Measurements from ENCODE around the gene CLTB.
A peak's percentile ranks its signal among the peaks of the same experiment; 100 is the strongest.
"Not testable (repeated sequence)": the region's sequence is repeated elsewhere in the genome, so short reads cannot be mapped to it uniquely, and the experiment has no call there.

Gene CLTB, protein sequence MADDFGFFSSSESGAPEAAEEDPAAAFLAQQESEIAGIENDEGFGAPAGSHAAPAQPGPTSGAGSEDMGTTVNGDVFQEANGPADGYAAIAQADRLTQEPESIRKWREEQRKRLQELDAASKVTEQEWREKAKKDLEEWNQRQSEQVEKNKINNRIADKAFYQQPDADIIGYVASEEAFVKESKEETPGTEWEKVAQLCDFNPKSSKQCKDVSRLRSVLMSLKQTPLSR

DNA sequence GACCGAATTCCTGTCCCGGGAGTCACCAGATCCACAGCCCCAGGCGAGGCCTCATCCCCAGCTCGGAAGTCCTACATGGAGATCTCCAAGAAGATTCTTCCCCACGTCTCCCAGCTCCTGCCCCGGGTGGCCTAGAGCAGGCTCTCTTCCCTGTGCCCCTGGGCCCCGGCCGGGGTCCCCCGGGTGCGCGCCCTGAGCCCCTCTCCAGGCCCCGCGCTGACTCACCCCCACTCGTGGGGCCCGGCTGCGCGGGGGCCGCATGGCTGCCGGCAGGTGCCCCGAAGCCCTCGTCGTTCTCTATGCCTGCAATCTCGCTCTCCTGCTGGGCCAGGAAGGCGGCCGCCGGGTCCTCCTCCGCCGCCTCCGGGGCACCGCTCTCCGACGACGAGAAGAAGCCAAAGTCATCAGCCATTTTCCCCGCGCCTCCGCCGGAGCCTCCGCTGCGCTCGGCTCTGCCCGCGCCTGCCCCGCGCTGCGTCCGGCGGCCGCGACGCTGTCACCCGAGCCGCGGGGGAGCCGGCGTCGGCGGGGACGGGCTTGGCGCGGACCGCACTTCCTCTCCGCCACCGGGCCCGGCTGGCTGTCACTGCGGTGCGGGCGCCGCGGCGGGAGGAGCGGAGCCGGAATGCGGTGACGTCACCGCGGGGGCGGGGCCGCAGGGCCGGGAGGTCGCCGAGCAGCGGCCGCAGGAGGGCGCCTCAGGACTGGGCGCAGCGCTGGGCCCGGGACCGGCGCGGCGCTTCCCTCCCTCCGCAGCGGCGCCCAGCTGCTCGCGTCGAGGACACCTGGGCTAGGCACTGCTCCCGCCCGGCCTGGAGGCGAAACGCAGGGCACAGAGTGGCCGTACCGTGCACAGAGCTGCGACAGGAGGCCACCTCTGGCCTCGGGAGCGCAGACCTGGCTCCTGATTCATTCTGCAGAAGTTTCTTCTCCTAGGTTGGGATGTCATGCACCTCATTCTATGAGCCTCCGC, at the start of gene CLTB:
TSS of gene CLTB (minus strand) at position 588 of the 973 bp plus-strand sequence. CDS start at position 412, 176 bp downstream.
- DNase-seq (ENCODE audit: low spot score in 2 of 2) (peak; percentile 74 to 85), ATAC-seq (peak; percentile 96)
- H3K4me3 Mint-ChIP-seq, result peak within 1 kb of the TSS; percentile 73
- peaks cover 7% of the 10 kb centered on the region for H3K36me3 Mint-ChIP-seq
- peak within 1 kb of the TSS; percentile 84 for H3K27ac Mint-ChIP-seq
- H3K9me3 Mint-ChIP-seq, result no peaks in the 10 kb centered on the region
- peaks cover 47% of the 10 kb centered on the region for H3K4me1 Mint-ChIP-seq

DNA sequence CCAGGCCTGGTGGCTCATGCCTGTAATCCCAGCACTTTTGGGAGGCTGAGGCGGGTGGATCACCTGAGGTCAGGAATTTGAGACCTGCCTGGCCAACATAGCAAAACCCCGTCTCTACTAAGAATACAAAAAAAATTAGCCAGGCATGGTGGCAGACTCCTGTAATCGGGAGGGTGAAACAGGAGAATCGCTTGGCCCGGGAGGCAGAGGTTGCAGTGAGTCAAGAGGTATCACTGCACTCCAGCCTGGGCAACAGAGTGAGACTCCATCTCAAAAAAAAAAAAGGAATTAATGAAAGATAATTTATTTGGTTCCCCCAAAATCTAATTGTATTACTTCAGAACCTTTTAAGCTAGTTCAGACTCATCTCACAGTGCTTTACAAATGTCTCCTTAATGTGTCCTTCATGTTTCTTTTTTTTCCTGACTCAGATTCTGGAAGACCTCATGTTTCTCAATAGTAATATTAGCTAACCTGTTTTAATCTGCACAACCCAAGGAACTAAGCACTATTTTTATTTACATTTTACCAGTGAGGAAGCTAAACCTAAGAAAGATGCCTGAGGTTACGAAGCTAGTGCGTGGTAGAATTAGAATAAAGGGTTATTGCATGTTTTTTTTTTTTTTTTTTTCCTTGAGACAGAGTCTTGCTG, 46.9 kb upstream of the CLTB start:
- DNase-seq (ENCODE audit: low spot score in 2 of 2) (no peak), ATAC-seq (no peak)
- H3K9me3 Mint-ChIP-seq, result no peaks in the 10 kb centered on the region
- peaks cover 15% of the 10 kb centered on the region for H3K4me1 Mint-ChIP-seq
- H3K36me3 Mint-ChIP-seq, result peaks cover 63% of the 10 kb centered on the region
- H3K4me3 Mint-ChIP-seq, result no peak overlapping the region
- H3K27ac Mint-ChIP-seq, result no peak overlapping the region

DNA sequence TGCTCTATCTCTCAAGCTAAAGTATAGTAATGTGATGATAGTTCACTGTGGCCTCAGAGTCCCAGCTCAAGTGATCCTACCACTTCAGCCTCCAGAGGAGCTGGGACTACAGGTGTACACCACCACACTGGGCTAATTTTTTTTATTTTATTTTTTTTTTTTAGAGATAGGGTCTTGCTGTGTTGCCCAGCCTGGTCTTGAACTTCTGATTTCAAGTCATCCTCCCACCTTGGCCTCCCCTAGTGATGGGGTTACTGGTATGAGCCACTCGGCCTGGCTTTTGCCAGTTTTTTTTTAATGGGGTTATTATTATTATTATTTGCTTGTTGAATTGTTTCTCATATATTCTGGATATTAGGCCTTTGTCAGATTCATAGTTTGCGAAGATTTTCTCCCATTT, 45.0 kb upstream of the CLTB start:
- ATAC-seq (no peak), DNase-seq (ENCODE audit: low spot score in 2 of 2) (no peak)
- no peak overlapping the region for H3K27ac Mint-ChIP-seq
- peaks cover 15% of the 10 kb centered on the region for H3K4me1 Mint-ChIP-seq
- peaks cover 54% of the 10 kb centered on the region for H3K36me3 Mint-ChIP-seq
- no peak overlapping the region for H3K4me3 Mint-ChIP-seq
- no peaks in the 10 kb centered on the region for H3K9me3 Mint-ChIP-seq

- DNase-seq (ENCODE audit: low spot score in 2 of 2) (no peak), ATAC-seq (no peak)
- peaks cover 41% of the 10 kb centered on the region for H3K36me3 Mint-ChIP-seq
- H3K4me1 Mint-ChIP-seq, result peaks cover 15% of the 10 kb centered on the region
- H3K27ac Mint-ChIP-seq, result peak overlapping the region; percentile 32
- no peak overlapping the region for H3K4me3 Mint-ChIP-seq
- no peaks in the 10 kb centered on the region for H3K9me3 Mint-ChIP-seq
Observed at GRCh38 chr5:176458904-176459561, 42.7 kb upstream of the CLTB start.

- no peak for DNase-seq (ENCODE audit: low spot score in 2 of 2)
- Mint-ChIP-seq H3K9me3 (no peaks in the 10 kb centered on the region), H3K36me3 (peaks cover 39% of the 10 kb centered on the region), H3K4me1 (peaks cover 12% of the 10 kb centered on the region), H3K4me3 (no peak overlapping the region), H3K27ac (no peak overlapping the region)
- no peak for ATAC-seq
Observed at GRCh38 chr5:176454724-176455394, 38.5 kb upstream of the CLTB start.

- Mint-ChIP-seq H3K36me3 (peaks cover 52% of the 10 kb centered on the region), H3K9me3 (no peaks in the 10 kb centered on the region), H3K4me3 (no peak overlapping the region), H3K27ac (no peak overlapping the region), H3K4me1 (peaks cover 23% of the 10 kb centered on the region)
- DNase-seq (ENCODE audit: low spot score in 2 of 2), result no peak
- no peak for ATAC-seq
Observed at GRCh38 chr5:176450077-176450476, 33.7 kb upstream of the CLTB start.

- Mint-ChIP-seq H3K27ac (peak within 1 kb of the TSS; percentile 97), H3K36me3 (peaks cover 33% of the 10 kb centered on the region), H3K4me3 (peak within 1 kb of the TSS; percentile 88), H3K9me3 (no peaks in the 10 kb centered on the region), H3K4me1 (peaks cover 23% of the 10 kb centered on the region)
- ATAC-seq, result peak; percentile 95
- peak; percentile 100 for DNase-seq (ENCODE audit: low spot score in 2 of 2)
Observed at GRCh38 chr5:176447978-176448608, 31.8 kb upstream of the CLTB start, which contains the start of gene FAF2. Gene FAF2 (plus strand): TSS chr5:176448385. CDS start chr5:176448408, 23 bp downstream.

DNA sequence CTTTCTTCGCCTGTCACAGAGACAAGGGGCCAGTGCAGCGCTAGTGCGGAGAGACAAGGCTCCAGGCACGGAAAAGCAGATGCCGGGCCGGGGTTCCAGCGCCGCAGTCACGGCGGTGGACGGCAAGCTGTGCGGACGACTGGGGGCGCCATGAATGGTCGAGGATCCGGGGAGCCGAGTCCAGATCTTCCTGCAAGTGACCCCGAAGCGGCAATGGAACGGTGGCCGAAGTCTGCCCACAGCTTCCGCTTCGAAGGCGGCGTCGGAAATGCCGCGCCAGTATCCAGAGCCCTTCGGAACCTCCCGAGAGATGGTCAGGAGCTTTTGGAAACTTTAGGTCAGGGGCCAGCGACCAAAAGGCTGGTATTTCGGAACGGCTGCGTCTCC, 31.2 kb upstream of the CLTB start:
- Mint-ChIP-seq H3K27ac (peak overlapping the region; percentile 97), H3K36me3 (peaks cover 28% of the 10 kb centered on the region), H3K9me3 (no peaks in the 10 kb centered on the region), H3K4me1 (peaks cover 22% of the 10 kb centered on the region), H3K4me3 (peak overlapping the region; percentile 88)
- ATAC-seq (peak; percentile 26), DNase-seq (ENCODE audit: low spot score in 2 of 2) (no peak)

GRCh38 chr5:176446884-176447590, 30.7 kb upstream of the CLTB start:
- Mint-ChIP-seq H3K9me3 (no peaks in the 10 kb centered on the region), H3K4me1 (peaks cover 17% of the 10 kb centered on the region), H3K4me3 (peak overlapping the region; percentile 88), H3K27ac (peak overlapping the region; percentile 97), H3K36me3 (peaks cover 23% of the 10 kb centered on the region)
- DNase-seq (ENCODE audit: low spot score in 2 of 2) (peak in 1 of 2 donors; percentile 61), ATAC-seq (peak; percentile 0)

DNA sequence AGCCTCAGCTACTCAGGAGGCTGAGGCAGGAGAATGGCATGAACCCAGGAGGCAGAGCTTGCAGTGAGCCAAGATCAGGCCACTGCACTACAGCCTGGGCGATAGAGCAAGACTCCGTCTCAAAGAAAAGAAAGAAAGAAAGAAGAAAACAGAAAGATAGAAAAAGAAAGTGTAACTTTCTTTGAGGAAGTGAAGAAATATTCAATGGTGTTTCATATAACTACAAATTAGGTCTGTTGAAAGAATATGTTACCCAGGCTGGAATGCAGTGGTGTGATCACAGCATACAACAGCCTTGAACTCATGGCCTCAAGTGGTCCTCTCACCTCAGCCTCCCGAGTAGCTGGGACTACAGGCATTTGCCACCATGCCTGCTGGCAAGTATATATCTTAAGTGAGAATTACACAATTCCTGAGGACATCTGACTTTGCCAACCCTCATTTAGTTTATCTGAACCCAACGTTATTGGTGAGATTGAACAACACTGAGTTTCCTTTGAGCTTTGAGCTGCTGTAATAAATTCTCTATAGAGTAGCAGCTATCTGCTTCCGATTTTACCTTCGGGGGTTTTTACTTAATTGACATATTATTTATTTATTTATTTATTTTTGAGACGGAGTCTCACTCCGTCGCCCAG, 29.8 kb upstream of the CLTB start:
- Mint-ChIP-seq H3K36me3 (peaks cover 23% of the 10 kb centered on the region), H3K4me3 (peak overlapping the region; percentile 88), H3K27ac (no peak overlapping the region), H3K4me1 (peaks cover 17% of the 10 kb centered on the region), H3K9me3 (no peaks in the 10 kb centered on the region)
- DNase-seq (ENCODE audit: low spot score in 2 of 2) (no peak), ATAC-seq (no peak)

GRCh38 chr5:176444742-176445141, 28.4 kb upstream of the CLTB start:
- DNase-seq (ENCODE audit: low spot score in 2 of 2) (no peak), ATAC-seq (no peak)
- Mint-ChIP-seq H3K9me3 (no peaks in the 10 kb centered on the region), H3K4me1 (peaks cover 17% of the 10 kb centered on the region), H3K27ac (no peak overlapping the region), H3K4me3 (no peak overlapping the region), H3K36me3 (peaks cover 23% of the 10 kb centered on the region)

DNA sequence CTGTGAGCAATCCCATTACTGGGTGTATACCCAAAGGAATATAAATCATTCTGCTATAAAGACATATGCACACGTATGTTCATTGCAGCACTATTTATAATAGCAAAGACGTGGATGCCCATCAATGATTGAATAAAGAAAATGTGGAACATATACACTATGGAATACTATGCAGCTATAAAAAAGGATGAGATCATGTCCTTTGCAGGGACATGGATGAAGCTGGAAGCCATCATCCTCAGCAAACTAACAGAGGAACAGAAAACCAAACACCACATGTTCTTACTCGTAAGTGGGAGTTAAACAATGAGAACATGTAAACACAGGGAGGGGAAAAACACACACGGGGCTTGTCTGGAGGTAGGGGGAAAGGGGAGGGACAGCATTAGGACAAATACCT, 26.6 kb upstream of the CLTB start:
- H3K4me3 Mint-ChIP-seq; H3K4me1 Mint-ChIP-seq; ATAC-seq; H3K27ac Mint-ChIP-seq; DNase-seq (ENCODE audit: low spot score in 2 of 2); H3K9me3 Mint-ChIP-seq: not testable (repeated sequence)
- peaks cover 12% of the 10 kb centered on the region for H3K36me3 Mint-ChIP-seq

GRCh38 chr5:176441921-176442323, 25.6 kb upstream of the CLTB start:
- Mint-ChIP-seq H3K4me1 (peaks cover 8% of the 10 kb centered on the region), H3K36me3 (peaks cover 2% of the 10 kb centered on the region), H3K9me3 (no peaks in the 10 kb centered on the region), H3K4me3 (no peak overlapping the region), H3K27ac (no peak overlapping the region)
- DNase-seq (ENCODE audit: low spot score in 2 of 2) (no peak), ATAC-seq (no peak)

Data from stimulated activated effector memory CD8-positive, alpha-beta T cell treated with anti-CD3 and anti-CD28 coated beads, Interleukin-12 subunit alpha, Interleukin-12 subunit beta, amount 100 ng/mL, for 72 hours (primary cell).